Lung (tissue), 12 donors: ENCODE data around the gene LPIN1. TPM values are rescaled to one million over a fixed set of nuclear protein-coding genes. Genes with fewer than 3 reads are reported as not detected.

Experiments used
- ATAC-seq: fragments of 200-7000 bp; cut with Tn5 transposase; one replicate; pipeline ENCODE4 v1.9.1; 2020; ENCODE audit warnings: moderate number of reproducible peaks; ENCODE audit not compliant: insufficient read depth, low FRiP score
- DNase-seq, 3 donors: peaks; one replicate each; pipeline ENCODE4 v3.0.0-alpha.2; 2013 to 2017
- H3K27ac ChIP-seq, 2 donors: one replicate each; pipeline ENCODE4 v1.5.1; 2013; ENCODE audit warnings: mild to moderate bottlenecking in 2 of 2, moderate library complexity in 2 of 2, control low read depth in 1 of 2, inconsistent platforms in 1 of 2, low read depth in 1 of 2, low read length in 1 of 2
- H3K27me3 ChIP-seq, 3 donors: one replicate each; pipeline ENCODE4 v1.5.1; 2013; ENCODE audit warnings: low read length in 2 of 3; ENCODE audit not compliant: control insufficient read depth in 3 of 3, insufficient read depth in 3 of 3
- H3K36me3 ChIP-seq, 4 donors: one replicate each; pipeline ENCODE4 v1.5.1; 2013; ENCODE audit warnings: low read length in 4 of 4, mild to moderate bottlenecking in 1 of 4, moderate library complexity in 1 of 4; ENCODE audit not compliant: control insufficient read depth in 4 of 4, insufficient read depth in 4 of 4
- H3K4me1 ChIP-seq, 5 donors: one replicate each; pipeline ENCODE4 v1.5.1; 2013; ENCODE audit warnings: low read length in 5 of 5, mild to moderate bottlenecking in 2 of 5, moderate library complexity in 1 of 5; ENCODE audit not compliant: control insufficient read depth in 5 of 5, insufficient read depth in 5 of 5
- H3K4me3 ChIP-seq: one replicate; pipeline ENCODE4 v1.5.1; 2013; ENCODE audit warnings: mild to moderate bottlenecking, control low read depth, moderate library complexity
- H3K9ac ChIP-seq, 2 donors: one replicate each; pipeline ENCODE4 v1.5.1; 2013; ENCODE audit warnings: low read length in 2 of 2, control low read depth in 1 of 2; ENCODE audit not compliant: insufficient read depth in 1 of 2
- H3K9me3 ChIP-seq, 4 donors: one replicate each; pipeline ENCODE4 v1.5.1; 2013; ENCODE audit warnings: low read length in 3 of 4, mild to moderate bottlenecking in 1 of 4, moderate library complexity in 1 of 4; ENCODE audit not compliant: control insufficient read depth in 4 of 4, insufficient read depth in 3 of 4
- CTCF ChIP-seq: IDR thresholded peaks from 2 replicates; pipeline ENCODE4 v1.5.1; 2012; ENCODE audit warnings: mild to moderate bottlenecking; ENCODE audit errors: control extremely low read depth, extremely low read depth
- WGBS, 2 donors: extraction: QIAGEN DNeasy Blood & Tissue Kit; methylation state at CpG; one replicate each; pipeline ENCODE4 v1.1.7; 2013; 5-methylcytosine and 5-hydroxymethylcytosine counted together
- polyA plus RNA-seq, 2 donors: library from polyadenylated mRNA; stranded (reverse); fragments of 200-250 nt; gene quantifications; one replicate each; pipeline ENCODE4 v1.2.1, GENCODE V29; 2013
- total RNA-seq, 2 donors: library from RNA; depleted of rRNA in 1 of 2; stranded (reverse); fragments of >200 nt in 1 of 2; gene quantifications; one replicate each; pipeline ENCODE4 v1.2.1, GENCODE V29; 2014 to 2021
- donor health status: control.
- donor health status: control.
- donor health status: Bipolar disorder and iron deficiency.
- donor health status: healthy.
- donor health status: DM: yes; HTN: yes; CAD: no.

The LPIN1 gene
- total and polyA plus RNA-seq, 4 donors: 14.7 to 43.4 (median 26.0) TPM

- 51 to 53% methylated on average over 8 of the region's 8 CpGs for WGBS, 2 donors
- peak overlapping the region in 1 of 2 donors; percentile 71 for H3K27ac ChIP-seq
- no peaks in the 10 kb centered on the region for H3K36me3 ChIP-seq
- peak; percentile 23 for TF ChIP-seq CTCF
- ATAC-seq: peak; percentile 76
- H3K4me1 ChIP-seq: peaks cover 0 to 13% (median 0%) of the 10 kb centered on the region in 5 donors
- peak; percentile 71 to 78 (median 71) for DNase-seq
- no peak overlapping the region for H3K4me3 ChIP-seq
- H3K9me3 ChIP-seq: no peaks in the 10 kb centered on the region
- no peak overlapping the region for H3K9ac ChIP-seq
- peaks cover 0 to 7% (median 0%) of the 10 kb centered on the region in 3 donors for H3K27me3 ChIP-seq
These were observed 7.6 kb upstream of the LPIN1 start for GRCh38 chr2:11738589-11739436.

- TF ChIP-seq CTCF: no peak
- 84 to 96% methylated on average over 3 of the region's 3 CpGs for WGBS, 2 donors
These were observed 5.7 kb upstream of the LPIN1 start for GRCh38 chr2:11740723-11741122.

GRCh38 chr2:11742317-11742701, 4.1 kb upstream of the LPIN1 start:
- Histone ChIP-seq H3K9me3 (no peaks in the 10 kb centered on the region), H3K27me3 (no peaks in the 10 kb centered on the region), H3K9ac (no peak overlapping the region), H3K4me3 (no peak overlapping the region), H3K36me3 (no peaks in the 10 kb centered on the region), H3K27ac (no peak overlapping the region), H3K4me1 (peaks cover 0 to 35% (median 8%) of the 10 kb centered on the region in 5 donors)
- WGBS, 2 donors: 95 to 96% methylated on average over 4 of the region's 4 CpGs
- no peak for DNase-seq
- TF ChIP-seq CTCF: no peak
- no peak for ATAC-seq

More at GRCh38 chr2:11740723-11741122, 5.7 kb upstream of the LPIN1 start:
- Histone ChIP-seq H3K36me3 (no peaks in the 10 kb centered on the region), H3K4me1 (peaks cover 0 to 24% (median 4%) of the 10 kb centered on the region in 5 donors), H3K9me3 (no peaks in the 10 kb centered on the region), H3K27me3 (peaks cover 0 to 4% (median 0%) of the 10 kb centered on the region in 3 donors), H3K27ac (no peak overlapping the region), H3K9ac (no peak overlapping the region), H3K4me3 (no peak overlapping the region)
- no peak for ATAC-seq
- no peak for DNase-seq
